ENCODE measurements around the gene AVEN. TPM values are rescaled to one million over a fixed set of nuclear protein-coding genes. Genes with fewer than 3 reads are reported as not detected.
"Not testable (repeated sequence)": the region's sequence is repeated elsewhere in the genome, so short reads cannot be mapped to it uniquely, and the experiment has no call there.

AVEN gene
- total and polyA plus RNA-seq, 2 donors (not counting 3 experiments of a cell fraction or from before 2014, with no cell fraction given) = 7.7 to 23.3 TPM

DNA sequence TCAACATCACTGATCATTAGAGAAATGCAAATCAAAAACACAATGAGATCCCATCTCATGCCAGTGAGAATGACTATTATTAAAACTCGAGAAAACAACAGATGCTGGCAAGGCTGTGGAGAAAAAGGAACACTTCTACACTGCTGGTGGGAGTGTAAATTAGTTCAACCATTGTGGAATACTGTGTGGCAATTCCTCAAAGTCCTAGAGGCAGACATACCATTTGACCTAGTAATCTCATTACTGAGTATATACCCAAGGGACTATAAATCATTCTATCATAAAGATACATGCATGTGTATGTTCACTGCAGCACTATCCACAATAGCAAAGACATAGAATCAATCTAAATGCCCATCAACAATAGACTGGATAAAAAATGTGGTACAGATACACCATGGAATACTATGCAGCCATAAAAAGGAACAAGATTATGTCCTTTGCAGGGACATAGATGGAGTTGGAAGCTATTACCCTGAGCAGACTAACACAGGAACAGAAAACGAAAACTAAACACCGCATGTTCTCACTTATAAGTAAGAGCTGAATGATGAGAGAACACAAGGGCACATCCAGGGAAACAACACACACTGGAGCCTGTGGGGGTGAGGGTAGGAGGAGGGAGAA lies 15.2 kb upstream of the AVEN start:
- FAIRE-seq (no peak), DNase-seq (ENCODE audit: low read depth, low spot score) (no peak)
- H4K20me1 ChIP-seq (replicated peaks; ENCODE audit: control insufficient read depth, extremely low read depth, insufficient read depth, low read length) = no peaks in the 10 kb centered on the region
- TF ChIP-seq, protein P1, sequence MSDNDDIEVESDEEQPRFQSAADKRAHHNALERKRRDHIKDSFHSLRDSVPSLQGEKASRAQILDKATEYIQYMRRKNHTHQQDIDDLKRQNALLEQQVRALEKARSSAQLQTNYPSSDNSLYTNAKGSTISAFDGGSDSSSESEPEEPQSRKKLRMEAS (IDR thresholded peaks at IDR 0.05; ENCODE audit: insufficient read depth, insufficient read length) = no peak
- TF ChIP-seq POLR2A (IDR thresholded peaks at IDR 0.05; ENCODE audit: low read depth, low read length) = no peak
- TF ChIP-seq FOS (IDR thresholded peaks at IDR 0.05; ENCODE audit: borderline replicate concordance, insufficient read depth, low read length) = no peak
- TF ChIP-seq, protein P2, sequence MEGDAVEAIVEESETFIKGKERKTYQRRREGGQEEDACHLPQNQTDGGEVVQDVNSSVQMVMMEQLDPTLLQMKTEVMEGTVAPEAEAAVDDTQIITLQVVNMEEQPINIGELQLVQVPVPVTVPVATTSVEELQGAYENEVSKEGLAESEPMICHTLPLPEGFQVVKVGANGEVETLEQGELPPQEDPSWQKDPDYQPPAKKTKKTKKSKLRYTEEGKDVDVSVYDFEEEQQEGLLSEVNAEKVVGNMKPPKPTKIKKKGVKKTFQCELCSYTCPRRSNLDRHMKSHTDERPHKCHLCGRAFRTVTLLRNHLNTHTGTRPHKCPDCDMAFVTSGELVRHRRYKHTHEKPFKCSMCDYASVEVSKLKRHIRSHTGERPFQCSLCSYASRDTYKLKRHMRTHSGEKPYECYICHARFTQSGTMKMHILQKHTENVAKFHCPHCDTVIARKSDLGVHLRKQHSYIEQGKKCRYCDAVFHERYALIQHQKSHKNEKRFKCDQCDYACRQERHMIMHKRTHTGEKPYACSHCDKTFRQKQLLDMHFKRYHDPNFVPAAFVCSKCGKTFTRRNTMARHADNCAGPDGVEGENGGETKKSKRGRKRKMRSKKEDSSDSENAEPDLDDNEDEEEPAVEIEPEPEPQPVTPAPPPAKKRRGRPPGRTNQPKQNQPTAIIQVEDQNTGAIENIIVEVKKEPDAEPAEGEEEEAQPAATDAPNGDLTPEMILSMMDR (IDR thresholded peaks at IDR 0.05; ENCODE audit: extremely low read depth in 1 of 2, insufficient read depth in 1 of 2, low read depth in 1 of 2, low read length in 2 of 2) = no peak
- no peak for TF ChIP-seq EZH2 (IDR thresholded peaks at IDR 0.05; ENCODE audit: borderline replicate concordance, low read depth, low read length, severe bottlenecking)
- no peak for TF ChIP-seq MYC (IDR thresholded peaks at IDR 0.05; ENCODE audit: low read depth, low read length)
- no peak for TF ChIP-seq GATA2 (IDR thresholded peaks at IDR 0.05; ENCODE audit: insufficient read depth, insufficient read length, low read depth, low read length)
- TF ChIP-seq JUN (IDR thresholded peaks at IDR 0.05; ENCODE audit: borderline replicate concordance, insufficient read depth, insufficient read length, low read depth) = no peak
- TF ChIP-seq POLR2AphosphoS5 (IDR thresholded peaks at IDR 0.05; ENCODE audit: insufficient read depth, low read depth, low read length) = no peak
- no peak overlapping the region for H3K9ac ChIP-seq (replicated peaks; ENCODE audit: extremely low read depth, insufficient read depth, low read length)
- no peak overlapping the region for H3K4me3 ChIP-seq (replicated peaks in 1 of 3; ENCODE audit: insufficient read depth in 1 of 3, low read depth in 1 of 3, low read length in 3 of 3)
- no peak overlapping the region for H3K27ac ChIP-seq (ENCODE audit: insufficient read depth, low read depth, low read length)
- POLR2A ChIA-PET = no interaction called here
- intact Hi-C loops (cut with micrococcal nuclease) (no loop called here), dilution Hi-C loops (cut with MboI; ENCODE audit: extremely low pct_ligation_motif_present, low sequenced_read_pairs) (no loop called here)
- H3K27me3 ChIP-seq (ENCODE audit: control insufficient read depth in 2 of 2, insufficient read depth in 2 of 2, low read length in 2 of 2) = peaks cover 0 to 1% of the 10 kb centered on the region in 2 experiments
- H2AFZ ChIP-seq (ENCODE audit: low read depth, low read length) = no peak overlapping the region
- no peaks in the 10 kb centered on the region for H3K9me3 ChIP-seq (replicated peaks; ENCODE audit: control insufficient read depth, insufficient read depth, low read length)
- no peak overlapping the region for H3K4me2 ChIP-seq (ENCODE audit: insufficient read depth, low read length)
- H3K79me2 ChIP-seq (ENCODE audit: control insufficient read depth, insufficient read depth, low read length) = no peaks in the 10 kb centered on the region
- no peaks in the 10 kb centered on the region for H3K9me1 ChIP-seq (replicated peaks; ENCODE audit: control insufficient read depth, extremely low read depth, insufficient read depth, low read length)
- BruUV-seq (replicated peaks) = no TSS peak
- H3K36me3 ChIP-seq (ENCODE audit: control insufficient read depth in 2 of 2, extremely low read depth in 1 of 2, insufficient read depth in 2 of 2, low read length in 2 of 2) = no peaks in the 10 kb centered on the region
- H3K4me1 ChIP-seq (ENCODE audit: control insufficient read depth, extremely low read depth, insufficient read depth, low read length) = peaks cover 9% of the 10 kb centered on the region
- CTCF ChIA-PET = no interaction called here

DNA sequence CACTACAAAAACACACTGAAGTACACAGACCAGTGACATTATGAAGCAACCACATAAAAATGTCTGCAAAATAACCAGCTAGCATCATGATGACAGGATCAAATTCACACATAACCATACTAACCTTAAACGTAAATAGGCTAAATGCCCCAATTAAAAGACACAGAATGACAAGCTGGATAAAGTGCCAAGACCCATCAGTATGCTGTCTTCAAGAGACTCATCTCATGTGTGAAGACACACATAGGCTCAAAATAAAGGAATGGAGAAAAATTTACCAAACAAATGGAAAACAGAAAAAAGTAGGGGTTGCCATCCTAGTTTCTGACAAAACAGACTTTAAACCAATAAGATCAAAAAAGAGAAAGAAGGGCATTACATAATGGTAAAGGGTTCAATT lies 11.4 kb upstream of the AVEN start:
- H3K4me1 ChIP-seq (ENCODE audit: control insufficient read depth, extremely low read depth, insufficient read depth, low read length); H3K9me3 ChIP-seq (replicated peaks; ENCODE audit: control insufficient read depth, insufficient read depth, low read length); H3K4me2 ChIP-seq (ENCODE audit: insufficient read depth, low read length); H3K9me1 ChIP-seq (replicated peaks; ENCODE audit: control insufficient read depth, extremely low read depth, insufficient read depth, low read length); H2AFZ ChIP-seq (ENCODE audit: low read depth, low read length); H3K9ac ChIP-seq (replicated peaks; ENCODE audit: extremely low read depth, insufficient read depth, low read length); H3K79me2 ChIP-seq (ENCODE audit: control insufficient read depth, insufficient read depth, low read length); POLR2A ChIA-PET; BruUV-seq (replicated peaks); H3K27ac ChIP-seq (ENCODE audit: insufficient read depth, low read depth, low read length); dilution Hi-C loops (cut with MboI; ENCODE audit: extremely low pct_ligation_motif_present, low sequenced_read_pairs); FAIRE-seq; DNase-seq (ENCODE audit: low read depth, low spot score); CTCF ChIA-PET; H3K4me3 ChIP-seq (replicated peaks in 1 of 3; ENCODE audit: insufficient read depth in 1 of 3, low read depth in 1 of 3, low read length in 3 of 3); H4K20me1 ChIP-seq (replicated peaks; ENCODE audit: control insufficient read depth, extremely low read depth, insufficient read depth, low read length); H3K27me3 ChIP-seq (ENCODE audit: control insufficient read depth in 2 of 2, insufficient read depth in 2 of 2, low read length in 2 of 2); intact Hi-C loops (cut with micrococcal nuclease); H3K36me3 ChIP-seq (ENCODE audit: control insufficient read depth in 2 of 2, extremely low read depth in 1 of 2, insufficient read depth in 2 of 2, low read length in 2 of 2): not testable (repeated sequence)

Measured in endothelial cell of umbilical vein (primary cell).